GM19351 (cell line): Measurements from ENCODE around the gene PLEKHG2.
"Not testable (repeated sequence)": the region's sequence is repeated elsewhere in the genome, so short reads cannot be mapped to it uniquely, and the experiment has no call there.

ENCODE experiments used
- ATAC-seq: cut with Tn5 transposase; IDR thresholded peaks from one replicate; pipeline ENCODE4 v1.9.1; 2021; ENCODE audit warnings: mild to moderate bottlenecking, moderate library complexity; ENCODE audit not compliant: unreplicated experiment

PLEKHG2 gene

DNA sequence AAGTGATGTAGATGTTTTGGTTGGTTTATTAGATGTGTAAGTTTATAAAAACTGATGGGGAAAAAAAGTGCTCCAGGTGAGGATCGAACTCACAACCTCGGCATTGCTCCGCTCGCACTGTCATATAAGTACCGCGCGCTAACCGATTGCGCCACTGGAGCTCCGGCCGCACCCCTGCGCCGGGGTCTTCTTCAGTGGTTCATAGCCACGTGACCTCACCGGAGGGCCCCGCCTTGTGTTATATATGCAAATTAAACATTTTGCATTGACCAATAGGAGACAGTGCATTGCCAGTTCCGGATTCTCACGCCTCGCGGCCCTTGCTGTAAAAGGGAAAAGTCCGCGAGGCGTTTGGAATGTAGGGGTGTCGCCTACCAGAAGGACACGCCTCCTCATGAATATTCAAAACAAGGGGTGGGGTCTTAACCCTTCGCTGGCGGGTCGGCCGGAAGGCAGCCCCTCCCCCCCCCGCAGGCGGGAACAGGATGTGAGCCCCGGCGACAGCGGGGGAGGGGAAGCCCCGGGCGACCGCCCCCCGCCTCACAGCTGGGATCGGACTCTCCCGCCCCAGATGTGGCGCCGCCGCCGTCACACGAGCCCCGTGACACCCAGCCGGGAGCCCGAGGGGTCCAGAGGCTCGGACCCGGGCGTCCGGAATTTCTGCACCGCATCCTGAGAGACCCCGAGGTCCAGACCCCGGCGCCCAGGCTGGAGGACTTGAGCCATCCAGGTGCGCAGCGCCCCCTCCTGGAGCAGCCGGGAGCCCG is at the start of gene PLEKHG2:
PLEKHG2 (plus strand) TSS at position 570 of the 767 bp plus-strand sequence. CDS start 1,418 bp downstream, outside the sequence.
- peak; percentile 58 for ATAC-seq

GRCh38 chr19:39362682-39363657 is 49.5 kb upstream of the PLEKHG2 start:
- no peak for ATAC-seq

DNA sequence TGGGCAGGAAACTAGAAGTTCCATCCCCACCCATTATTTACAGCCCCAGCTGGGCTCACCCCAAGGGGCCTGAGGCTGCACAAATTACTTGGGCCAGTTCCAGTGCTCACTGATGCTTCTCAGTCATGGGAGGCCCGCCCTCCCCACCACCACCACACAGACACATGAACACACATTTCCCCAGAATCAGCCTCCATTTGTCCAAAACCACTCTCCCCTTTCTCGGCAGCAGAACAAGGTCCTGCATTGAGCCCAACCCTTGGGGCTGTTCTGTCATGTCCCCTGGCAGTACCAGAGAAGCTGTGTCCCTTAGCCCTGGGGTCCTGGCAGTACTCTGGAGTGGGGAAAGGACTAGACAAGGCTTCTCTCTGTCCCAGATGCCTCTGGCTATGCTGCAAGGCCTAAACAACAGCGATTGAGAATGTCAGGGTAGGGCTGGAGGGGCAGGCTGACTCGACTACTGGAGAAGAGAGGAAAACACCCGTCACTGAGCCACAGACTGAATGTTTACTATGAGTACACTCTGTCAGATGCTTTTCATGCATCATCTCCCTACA is 48.5 kb upstream of the PLEKHG2 start:
- no peak for ATAC-seq

- no peak for ATAC-seq
These were observed 46.9 kb upstream of the PLEKHG2 start for GRCh38 chr19:39365531-39365930.

GRCh38 chr19:39369200-39369599 is 43.3 kb upstream of the PLEKHG2 start:
- no peak for ATAC-seq

DNA sequence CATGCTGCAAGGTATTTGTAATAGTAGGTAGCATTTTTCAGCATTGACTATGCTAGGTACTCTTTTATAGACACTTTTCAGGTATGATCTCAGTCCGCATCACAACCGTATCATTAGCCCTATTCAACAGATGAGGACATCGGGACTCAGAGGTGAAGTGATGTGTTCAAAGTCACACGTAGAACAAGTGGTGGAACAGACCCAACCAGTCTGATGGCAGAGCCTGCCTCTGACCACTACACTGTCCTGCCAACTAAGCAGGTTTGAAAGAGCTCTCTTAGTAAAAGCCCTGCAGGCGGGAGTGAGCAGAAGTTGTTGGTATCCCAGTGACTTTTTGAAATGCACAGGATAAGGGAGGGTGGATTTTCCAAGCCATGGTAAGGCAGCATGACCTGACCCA is 41.7 kb upstream of the PLEKHG2 start:
- no peak for ATAC-seq

GRCh38 chr19:39372047-39372802 is 40.2 kb upstream of the PLEKHG2 start:
- no peak for ATAC-seq

DNA sequence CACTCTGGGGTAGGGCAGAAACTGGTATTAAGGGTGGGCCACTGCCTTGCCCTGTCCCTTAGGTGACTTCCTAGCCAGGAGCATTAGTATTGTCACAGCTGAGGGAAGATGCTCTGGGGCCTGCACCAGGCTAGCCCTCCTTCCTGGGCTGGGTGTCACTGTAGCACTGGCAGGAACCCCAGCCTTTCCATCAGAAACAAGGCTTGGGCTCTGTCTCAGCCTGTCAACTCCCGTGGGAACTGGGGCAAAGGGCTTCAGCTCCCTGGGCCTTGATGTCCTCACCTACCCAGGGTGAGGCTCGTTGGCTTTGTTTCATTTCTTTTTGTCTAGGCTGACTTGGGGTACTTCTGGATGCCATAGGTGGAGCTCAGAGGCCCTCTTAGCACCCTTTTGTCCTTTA is 39.5 kb upstream of the PLEKHG2 start:
- ATAC-seq: no peak

- no peak for ATAC-seq
These were observed 36.5 kb upstream of the PLEKHG2 start for GRCh38 chr19:39375929-39376328.

DNA sequence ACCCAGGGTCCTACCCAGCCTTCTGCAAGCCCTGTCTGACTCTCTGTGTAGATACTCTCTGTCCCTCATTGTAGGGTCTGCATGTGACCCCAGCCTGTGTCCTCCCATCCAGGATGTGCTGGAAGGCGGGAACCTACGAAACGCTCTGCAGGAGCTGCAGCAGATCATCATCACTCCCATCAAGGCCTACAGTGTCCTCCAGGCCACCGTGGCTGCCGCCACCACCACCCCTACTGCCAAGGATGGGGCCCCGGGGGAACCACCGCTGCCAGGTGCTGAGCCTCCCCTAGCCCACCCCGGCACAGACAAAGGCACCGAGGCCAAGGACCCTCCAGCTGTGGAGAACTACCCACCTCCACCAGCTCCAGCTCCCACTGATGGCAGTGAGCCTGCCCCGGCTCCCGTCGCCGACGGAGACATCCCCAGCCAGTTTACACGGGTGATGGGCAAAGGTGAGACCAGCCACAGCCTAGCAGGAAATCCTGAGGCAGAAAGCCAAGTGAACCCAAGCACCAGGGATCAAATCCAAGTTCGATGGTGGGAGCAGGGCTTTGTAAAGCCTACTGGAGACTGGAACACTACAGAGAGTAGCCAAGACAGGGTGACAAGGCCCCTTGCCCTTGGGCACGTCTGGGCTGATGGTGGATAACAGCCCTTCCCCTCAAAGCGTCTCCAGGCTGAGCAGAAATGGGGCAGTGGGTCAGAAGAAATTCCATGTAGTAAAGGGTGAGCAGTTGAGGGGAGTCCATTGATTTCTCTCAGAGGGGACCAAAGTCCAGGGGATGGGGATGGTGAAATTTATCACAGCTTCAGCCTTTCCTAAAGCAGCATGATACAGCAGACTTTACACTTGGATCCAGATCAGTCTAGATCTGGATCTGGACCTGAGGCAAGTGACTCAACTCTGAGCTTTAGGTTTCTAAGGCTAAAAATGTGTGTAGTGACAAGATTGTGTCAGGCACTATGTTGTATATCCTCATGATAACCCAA is 34.8 kb upstream of the PLEKHG2 start:
- no peak for ATAC-seq

DNA sequence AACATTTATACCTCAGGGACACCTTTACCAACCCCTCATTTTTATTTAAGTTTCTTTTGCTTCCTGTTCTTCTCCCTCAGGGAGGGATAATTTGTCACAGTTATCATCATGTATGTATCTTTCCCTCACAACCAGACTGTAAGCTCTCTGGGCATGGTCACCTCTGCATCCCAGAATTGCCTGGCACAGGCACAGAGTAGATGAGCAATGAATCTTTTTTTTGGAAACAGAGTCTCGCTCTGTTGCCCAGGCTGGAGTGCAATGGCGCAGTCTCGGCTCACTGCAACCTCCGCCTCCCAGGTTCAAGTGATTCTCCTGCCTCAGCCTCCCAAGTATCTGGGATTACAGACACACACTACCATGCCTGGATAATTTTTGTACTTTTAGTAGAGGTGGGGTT is 33.1 kb upstream of the PLEKHG2 start:
- not testable (repeated sequence) for ATAC-seq

DNA sequence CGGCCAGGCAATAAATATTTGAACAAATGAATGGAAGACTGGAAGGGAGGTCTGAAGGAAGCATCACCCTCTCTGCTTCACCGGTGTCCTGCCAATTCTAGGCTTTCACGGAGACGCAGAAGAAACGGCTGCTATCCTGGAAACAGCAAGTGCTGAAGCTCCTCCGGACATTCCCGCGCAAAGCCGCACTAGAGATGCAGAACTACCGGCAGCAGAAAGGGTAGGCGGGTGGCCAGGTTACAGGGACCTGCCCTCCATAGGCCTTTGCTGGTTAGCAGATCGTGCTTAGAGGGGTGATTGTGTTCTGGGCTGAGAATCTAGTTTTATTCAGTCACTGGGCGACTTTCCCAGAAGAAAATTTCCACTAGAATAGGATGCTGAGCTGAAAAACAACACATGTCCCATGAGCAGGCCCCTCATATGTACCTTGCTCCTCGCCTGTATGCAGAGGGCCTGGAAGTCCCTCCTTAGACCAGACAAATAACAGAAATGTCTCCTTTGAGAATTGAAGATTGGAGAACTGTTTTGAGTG is 32.5 kb upstream of the PLEKHG2 start:
- no peak for ATAC-seq

- ATAC-seq: no peak
These were observed 31.7 kb upstream of the PLEKHG2 start for GRCh38 chr19:39380521-39381502.

DNA sequence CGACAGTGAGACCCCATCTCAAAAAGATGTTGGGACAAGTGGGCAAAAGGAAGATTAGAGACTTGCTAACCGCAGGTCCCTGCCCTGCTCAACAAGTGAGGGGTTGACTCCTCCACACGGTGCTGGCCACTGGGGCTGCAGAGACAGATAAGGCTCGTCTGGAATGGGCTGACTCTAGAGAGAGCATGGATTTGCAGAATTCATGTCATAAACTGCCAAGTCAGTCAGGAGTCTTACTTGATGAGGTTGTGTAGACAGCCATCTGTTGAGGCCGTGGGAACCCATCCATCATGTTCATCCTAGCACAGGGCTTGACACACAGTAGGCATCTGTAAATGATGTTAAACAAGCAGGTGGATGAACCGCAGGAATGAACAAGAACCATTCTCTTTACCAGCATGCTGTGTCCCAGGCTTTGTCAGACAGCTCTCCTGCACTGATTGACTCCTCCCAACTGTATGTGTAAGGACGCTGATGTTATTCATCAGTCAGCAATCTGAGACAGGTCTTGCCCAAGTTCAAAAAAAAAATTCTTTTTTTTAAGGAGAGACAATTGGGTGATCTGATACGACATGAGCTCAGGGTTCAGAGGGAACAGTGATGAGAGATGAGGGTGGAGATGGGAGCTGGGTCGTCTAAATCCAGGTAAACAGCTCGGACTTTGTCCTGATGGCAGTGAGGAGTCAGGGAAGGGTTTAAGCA is 30.4 kb upstream of the PLEKHG2 start:
- ATAC-seq: no peak

DNA sequence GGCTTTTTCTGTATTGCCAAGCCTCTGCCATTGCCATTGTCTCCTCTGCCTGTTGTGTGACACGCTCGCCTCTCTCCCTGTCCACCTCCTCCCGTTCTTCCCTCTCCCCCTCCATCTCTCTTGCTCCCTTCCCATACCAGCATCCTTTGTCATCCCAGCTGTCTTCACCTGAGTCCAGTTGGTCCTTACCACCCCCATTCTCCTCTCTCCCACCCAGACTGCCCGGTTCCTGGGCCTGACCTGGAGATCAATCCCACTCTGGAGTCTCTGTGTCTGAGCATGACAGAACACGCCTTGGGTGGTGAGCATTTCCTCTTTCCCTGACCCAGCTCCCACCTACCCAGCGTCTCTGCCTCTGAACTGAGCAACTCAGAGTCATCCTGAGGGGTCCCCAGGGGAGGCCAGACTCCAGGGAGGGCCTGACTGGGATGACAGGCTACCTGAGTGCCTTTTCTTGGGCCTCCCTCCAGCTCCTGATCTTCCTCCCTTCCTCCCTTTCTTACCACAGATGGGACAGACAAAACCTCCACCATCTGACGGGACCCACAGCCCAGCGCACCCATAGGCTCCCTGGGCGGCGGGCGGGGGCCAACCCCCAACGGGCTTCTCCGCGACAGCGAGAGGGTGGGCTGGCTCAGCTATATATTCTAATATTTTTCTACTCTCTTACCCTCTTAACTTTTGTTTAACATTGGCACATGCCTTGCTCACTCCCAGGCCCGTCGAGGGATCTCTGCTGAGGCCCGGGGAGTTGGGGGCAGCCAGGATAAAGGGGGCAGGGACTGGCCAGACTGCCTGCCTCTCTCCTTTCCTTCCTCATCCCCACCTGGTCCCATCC is 29.3 kb upstream of the PLEKHG2 start:
- no peak for ATAC-seq

DNA sequence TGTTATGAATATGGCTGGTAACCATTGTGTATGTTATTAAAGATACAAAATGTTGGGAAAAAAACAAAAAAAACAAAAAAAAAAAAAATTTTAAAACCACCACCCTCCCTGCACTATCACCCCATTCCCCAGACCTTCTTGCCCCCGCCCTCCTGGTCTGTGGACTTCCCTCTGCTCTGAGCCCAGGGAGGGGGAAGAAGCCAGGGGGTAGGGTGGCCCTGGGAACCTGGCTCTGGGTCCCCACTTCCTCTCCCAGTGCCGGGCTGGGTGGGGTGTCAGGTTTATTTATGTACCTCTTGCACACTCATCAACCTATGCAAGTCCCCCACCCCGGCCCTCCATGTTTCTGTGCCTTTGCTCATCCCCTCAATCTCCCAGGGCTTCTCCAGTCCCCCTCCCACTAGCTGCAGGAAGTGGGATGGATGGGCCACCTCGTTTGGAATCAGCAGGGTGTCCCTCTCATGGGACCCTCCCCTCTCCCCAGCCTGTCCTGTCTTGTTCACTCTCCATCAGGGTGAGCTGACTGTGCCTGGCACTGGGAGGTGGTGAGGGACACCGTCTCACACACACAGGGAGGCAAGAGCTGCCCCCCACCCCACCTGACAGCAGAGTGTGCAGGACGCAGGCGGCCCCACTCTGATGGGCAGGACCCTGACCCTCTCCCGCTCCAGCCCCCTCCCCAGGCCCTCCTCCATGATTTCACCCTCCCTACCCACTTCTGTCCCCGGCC is 27.5 kb upstream of the PLEKHG2 start:
- ATAC-seq: no peak
